Fibroblast of mammary gland (primary cell): Measurements from ENCODE around the gene LDLRAD3.

Source experiments
- DNase-seq: peaks from one replicate; pipeline ENCODE4 v3.0.0-alpha.2; 2010; ENCODE audit warnings: low read depth
- H3K4me3 ChIP-seq: 2 replicates; pipeline ENCODE4 v1.5.1; 2011; ENCODE audit warnings: low read depth, mild to moderate bottlenecking, low read length, moderate library complexity; ENCODE audit not compliant: control insufficient read depth
- TF ChIP-seq, protein P1 (sequence below): conservative IDR thresholded peaks from 2 replicates; pipeline ENCODE4 v1.5.1; 2011; ENCODE audit warnings: low read depth, low read length, inconsistent platforms; ENCODE audit not compliant: control insufficient read depth, insufficient read depth

The LDLRAD3 gene

DNA sequence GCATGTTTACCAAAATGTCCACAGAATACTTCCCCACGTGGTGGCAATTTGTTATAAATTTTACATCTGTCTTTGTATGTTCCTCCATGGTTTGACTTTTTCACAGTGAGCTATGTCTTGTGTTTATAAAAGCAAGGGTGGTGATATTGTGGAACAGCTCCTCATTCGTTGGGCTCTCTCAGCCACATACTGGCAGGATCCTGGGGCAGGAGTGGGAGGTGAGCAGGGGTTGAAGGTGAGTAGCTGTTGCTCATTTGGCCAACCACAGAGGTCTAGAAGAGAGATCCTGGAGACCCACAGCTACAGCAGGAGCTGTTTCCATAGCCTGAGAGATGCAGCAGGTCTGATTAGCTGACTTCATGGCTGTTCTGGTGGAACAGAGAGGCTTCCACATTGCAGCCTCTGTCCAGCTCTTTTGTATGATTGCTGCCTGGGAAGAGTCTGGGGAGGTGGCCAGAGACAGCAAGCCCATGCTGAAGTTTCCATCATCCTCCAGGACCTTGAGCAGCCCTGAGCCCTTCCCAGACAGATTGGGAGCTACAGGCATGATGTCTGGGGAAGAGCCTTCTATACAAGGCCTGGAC is 128.1 kb downstream of the LDLRAD3 start:
- no peak overlapping the region for H3K4me3 ChIP-seq
- DNase-seq, result no peak
- TF ChIP-seq, protein P1, sequence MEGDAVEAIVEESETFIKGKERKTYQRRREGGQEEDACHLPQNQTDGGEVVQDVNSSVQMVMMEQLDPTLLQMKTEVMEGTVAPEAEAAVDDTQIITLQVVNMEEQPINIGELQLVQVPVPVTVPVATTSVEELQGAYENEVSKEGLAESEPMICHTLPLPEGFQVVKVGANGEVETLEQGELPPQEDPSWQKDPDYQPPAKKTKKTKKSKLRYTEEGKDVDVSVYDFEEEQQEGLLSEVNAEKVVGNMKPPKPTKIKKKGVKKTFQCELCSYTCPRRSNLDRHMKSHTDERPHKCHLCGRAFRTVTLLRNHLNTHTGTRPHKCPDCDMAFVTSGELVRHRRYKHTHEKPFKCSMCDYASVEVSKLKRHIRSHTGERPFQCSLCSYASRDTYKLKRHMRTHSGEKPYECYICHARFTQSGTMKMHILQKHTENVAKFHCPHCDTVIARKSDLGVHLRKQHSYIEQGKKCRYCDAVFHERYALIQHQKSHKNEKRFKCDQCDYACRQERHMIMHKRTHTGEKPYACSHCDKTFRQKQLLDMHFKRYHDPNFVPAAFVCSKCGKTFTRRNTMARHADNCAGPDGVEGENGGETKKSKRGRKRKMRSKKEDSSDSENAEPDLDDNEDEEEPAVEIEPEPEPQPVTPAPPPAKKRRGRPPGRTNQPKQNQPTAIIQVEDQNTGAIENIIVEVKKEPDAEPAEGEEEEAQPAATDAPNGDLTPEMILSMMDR, result no peak

DNA sequence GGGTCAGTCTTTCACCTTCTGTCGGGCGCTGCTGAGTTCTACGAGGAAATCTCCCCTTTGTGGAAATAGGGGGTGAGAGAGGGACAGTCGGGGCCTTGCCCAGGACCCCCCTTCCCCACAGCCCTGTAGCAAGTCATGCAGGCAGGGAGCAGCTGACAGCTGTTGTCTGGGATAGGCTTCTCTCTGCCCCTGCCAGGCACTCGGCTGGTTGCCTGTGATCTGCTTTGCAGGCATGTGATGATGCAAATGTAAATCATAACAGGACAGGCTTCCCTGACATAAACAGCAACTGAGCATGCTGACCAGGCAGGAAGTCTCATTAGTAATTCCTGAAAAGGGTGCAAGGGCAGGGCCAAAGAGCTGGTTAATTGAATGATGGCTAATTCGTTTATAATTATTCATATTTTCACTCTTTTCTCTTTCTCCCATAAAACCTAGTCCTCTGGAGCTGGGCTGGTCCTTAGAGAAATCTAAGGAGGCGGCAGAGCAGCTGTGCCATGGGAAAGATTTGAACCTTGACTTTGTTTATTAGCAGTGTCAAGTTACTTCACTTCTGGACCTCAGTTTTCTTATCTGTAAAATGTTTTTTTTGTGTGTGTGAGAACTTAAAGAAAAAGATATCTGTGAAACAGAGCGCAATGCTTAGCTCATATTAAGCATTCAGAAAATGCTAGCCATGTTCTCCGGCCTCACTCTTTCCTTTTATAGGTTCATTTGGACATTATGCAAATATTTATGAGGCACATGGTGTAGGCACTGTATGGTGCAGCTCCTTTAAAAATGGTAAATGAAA is 129.7 kb downstream of the LDLRAD3 start:
- peak; percentile 85 for DNase-seq
- no peak overlapping the region for H3K4me3 ChIP-seq

DNA sequence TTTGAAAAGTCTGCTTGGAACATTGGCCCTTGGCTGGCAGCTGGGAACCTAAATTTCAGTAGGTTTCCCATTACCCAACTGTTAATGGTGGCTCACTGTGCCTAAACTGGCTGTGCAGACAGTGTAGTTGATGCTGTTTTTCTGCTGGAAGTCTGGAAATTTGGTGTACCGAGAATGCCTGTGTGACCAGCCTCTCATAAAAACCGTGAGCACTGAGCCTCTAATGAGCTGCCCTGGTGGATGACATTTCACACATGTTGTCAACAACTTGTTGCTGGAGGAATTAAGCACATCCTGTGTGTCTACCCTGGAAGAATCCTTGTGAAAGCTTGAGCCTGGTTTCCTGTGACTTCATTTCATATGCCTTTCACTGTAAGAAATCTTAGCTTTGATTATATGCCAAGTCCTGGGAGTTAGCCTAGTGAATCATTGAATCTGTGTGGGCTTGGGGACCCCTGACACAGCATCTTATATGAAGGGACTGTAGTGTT is 131.1 kb downstream of the LDLRAD3 start:
- TF ChIP-seq, protein P1, result no peak
- H3K4me3 ChIP-seq, result no peak overlapping the region
- peak; percentile 94 for DNase-seq

More for the DNA sequence above, 129.7 kb downstream of the LDLRAD3 start:
- TF ChIP-seq, protein P1, result no peak

DNA sequence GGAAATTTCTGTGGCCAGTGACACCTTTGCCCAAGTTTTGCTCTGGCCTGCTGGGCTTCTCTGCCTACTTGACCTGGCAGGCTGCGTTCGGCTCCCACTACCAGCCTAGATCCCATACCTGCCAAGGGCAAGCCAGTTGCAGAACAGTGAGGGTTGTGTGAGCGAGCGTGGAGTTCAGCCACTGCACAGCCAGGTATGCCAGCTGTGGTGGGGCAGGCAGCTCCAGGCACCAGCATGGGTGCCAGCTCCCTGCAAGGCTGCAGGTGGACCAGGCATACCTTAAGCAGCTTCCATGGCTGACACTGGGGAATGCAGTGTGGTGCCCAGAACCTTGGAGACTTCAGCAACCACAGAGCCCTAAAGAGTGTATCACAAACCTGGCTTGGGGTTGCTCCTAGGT is 133.5 kb downstream of the LDLRAD3 start:
- TF ChIP-seq, protein P1, result no peak
- no peak for DNase-seq
- H3K4me3 ChIP-seq, result no peak overlapping the region

DNA sequence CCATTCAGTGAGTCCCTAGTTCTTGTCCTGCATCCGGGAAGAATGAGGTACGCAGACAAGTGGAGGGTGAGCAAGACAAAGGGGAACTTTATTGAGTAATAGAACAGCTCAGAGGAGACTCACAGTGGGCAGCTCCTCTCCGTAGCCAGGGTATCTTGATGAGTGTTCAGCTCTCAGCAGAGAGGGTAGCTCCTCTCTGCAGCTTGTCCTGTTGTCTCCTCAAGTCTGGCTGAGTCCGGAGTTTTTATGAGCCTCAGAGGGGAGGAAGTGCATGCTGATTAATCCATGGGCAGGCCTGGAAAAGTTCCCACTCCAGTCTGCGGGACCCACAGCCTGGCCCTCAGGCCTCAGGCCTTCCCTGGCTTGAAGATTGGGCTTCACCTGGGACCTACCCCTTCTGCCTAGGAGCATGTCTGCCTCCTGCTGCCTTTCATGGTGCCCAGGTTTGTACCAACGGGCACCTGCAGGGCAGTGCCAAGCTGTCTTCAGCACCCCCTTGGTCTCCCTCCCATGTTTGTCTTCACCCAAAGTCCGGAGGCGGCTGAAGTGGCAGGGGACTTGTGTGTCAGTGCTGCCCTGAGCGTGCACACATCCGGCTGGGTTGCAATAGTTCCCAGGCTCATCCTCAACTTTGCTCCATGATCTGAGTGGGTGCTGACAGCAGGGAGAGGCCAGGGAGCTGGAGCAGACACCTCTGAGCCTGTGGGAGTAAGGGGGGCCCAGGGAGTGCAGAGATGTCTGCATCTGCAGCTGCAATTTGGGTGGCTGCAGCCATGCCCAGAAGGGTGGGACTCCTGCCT is 134.2 kb downstream of the LDLRAD3 start:
- TF ChIP-seq, protein P1, result no peak
- DNase-seq, result peak; percentile 59
- no peak overlapping the region for H3K4me3 ChIP-seq

DNA sequence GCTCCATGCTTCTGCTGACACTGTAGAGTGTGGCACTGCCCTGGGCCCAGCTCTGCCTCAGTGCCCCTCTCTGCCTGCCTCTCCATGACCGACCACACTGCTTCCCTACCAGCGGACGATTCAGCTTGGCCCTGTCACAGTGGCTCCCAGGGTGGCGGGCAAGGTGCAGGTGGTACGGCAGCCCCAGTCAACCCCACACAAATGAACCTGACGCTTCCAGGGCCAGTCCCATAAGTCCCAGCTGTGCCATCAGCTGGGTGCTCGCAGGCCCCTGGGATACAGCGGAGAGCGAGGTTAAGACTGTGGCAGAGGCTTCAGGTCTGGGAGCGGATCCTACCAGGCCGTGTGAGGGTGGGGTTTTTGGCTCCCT is 134.8 kb downstream of the LDLRAD3 start:
- no peak overlapping the region for H3K4me3 ChIP-seq
- no peak for DNase-seq
- TF ChIP-seq, protein P1, result no peak
